ENCODE measurements around the gene PCDHA9. TPM values are rescaled to one million over a fixed set of nuclear protein-coding genes. Genes with fewer than 3 reads are reported as not detected.
"Not testable (repeated sequence)": the region's sequence is repeated elsewhere in the genome, so short reads cannot be mapped to it uniquely, and the experiment has no call there.

PCDHA9 gene
- total and polyA plus RNA-seq, 4 donors = 0.49 to 0.68 TPM; not detected in 2

DNA sequence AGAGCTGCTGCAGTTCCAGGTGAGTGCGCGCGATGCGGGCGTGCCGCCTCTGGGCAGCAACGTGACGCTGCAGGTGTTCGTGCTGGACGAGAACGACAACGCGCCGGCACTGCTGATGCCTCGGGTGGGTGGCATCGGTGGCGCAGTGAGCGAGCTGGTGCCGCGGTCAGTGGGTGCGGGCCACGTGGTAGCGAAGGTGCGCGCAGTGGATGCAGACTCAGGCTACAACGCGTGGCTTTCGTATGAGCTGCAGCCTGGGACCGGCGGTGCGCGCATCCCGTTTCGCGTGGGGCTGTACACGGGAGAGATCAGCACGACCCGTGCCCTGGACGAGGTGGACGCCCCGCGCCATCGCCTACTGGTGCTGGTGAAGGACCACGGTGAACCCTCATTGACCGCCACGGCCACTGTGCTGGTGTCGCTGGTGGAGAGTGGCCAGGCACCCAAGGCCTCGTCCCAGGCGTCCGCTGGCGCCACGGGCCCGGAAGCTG lies 45.4 kb upstream of the PCDHA9 start:
- Histone ChIP-seq H3K9ac (ENCODE audit: insufficient read depth in 1 of 2, low read length in 2 of 2) (no peak overlapping the region), H3K4me1 (ENCODE audit: control insufficient read depth in 5 of 5, insufficient read depth in 5 of 5, low read length in 5 of 5) (peaks cover 0 to 2% (median 0%) of the 10 kb centered on the region in 5 donors), H3K36me3 (ENCODE audit: control insufficient read depth in 4 of 4, insufficient read depth in 4 of 4, low read length in 4 of 4) (no peaks in the 10 kb centered on the region), H3K27me3 (ENCODE audit: control insufficient read depth in 3 of 3, insufficient read depth in 3 of 3, low read length in 2 of 3) (no peaks in the 10 kb centered on the region), H3K4me3 (no peak overlapping the region), H3K27ac (ENCODE audit: low read depth in 1 of 2, low read length in 1 of 2) (no peak overlapping the region), H3K9me3 (ENCODE audit: control insufficient read depth in 4 of 4, insufficient read depth in 3 of 4, low read length in 3 of 4) (peaks cover 0 to 27% (median 1%) of the 10 kb centered on the region in 4 donors)
- 43 to 51% methylated on average over 48 to 53 of the region's 53 CpGs for WGBS, 2 donors
- ATAC-seq (ENCODE audit: insufficient read depth, low FRiP score) (no peak), DNase-seq (no peak)
- TF ChIP-seq, protein P1, sequence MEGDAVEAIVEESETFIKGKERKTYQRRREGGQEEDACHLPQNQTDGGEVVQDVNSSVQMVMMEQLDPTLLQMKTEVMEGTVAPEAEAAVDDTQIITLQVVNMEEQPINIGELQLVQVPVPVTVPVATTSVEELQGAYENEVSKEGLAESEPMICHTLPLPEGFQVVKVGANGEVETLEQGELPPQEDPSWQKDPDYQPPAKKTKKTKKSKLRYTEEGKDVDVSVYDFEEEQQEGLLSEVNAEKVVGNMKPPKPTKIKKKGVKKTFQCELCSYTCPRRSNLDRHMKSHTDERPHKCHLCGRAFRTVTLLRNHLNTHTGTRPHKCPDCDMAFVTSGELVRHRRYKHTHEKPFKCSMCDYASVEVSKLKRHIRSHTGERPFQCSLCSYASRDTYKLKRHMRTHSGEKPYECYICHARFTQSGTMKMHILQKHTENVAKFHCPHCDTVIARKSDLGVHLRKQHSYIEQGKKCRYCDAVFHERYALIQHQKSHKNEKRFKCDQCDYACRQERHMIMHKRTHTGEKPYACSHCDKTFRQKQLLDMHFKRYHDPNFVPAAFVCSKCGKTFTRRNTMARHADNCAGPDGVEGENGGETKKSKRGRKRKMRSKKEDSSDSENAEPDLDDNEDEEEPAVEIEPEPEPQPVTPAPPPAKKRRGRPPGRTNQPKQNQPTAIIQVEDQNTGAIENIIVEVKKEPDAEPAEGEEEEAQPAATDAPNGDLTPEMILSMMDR (IDR thresholded peaks at IDR 0.05; ENCODE audit: control extremely low read depth, extremely low read depth) = no peak

DNA sequence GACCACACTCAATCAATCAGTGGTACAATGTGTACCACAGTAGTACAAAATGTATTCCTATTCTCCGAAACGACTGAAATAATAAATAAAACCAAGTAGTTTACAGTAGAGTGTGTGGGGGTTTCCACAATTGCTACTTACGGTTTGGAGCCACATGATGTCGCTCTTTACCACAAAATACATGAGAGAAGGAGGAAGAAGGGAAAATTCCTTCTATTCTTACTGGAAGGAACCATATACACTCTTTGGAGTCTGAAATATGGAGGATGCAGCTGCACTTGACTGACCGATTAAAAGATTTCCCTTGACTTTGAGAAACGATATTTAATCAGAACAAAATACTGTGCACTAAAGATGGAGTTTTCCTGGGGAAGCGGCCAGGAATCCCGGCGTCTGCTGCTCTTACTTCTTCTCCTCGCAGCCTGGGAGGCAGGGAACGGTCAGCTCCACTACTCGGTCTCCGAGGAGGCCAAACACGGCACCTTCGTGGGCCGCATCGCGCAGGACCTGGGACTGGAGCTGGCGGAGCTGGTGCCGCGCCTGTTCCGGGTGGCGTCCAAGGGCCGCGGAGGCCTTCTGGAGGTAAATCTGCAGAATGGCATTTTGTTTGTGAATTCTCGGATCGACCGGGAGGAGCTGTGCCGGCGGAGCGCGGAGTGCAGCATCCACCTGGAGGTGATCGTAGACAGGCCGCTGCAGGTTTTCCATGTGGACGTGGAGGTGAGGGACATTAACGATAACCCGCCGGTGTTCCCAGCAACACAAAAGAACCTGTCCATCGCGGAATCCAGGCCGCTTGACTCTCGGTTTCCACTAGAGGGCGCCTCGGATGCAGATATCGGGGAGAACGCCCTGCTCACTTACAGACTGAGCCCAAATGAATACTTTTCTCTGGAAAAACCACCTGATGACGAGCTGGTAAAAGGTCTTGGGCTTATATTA lies 41.1 kb upstream of the PCDHA9 start, which contains the start of gene PCDHA4:
Gene PCDHA4, plus strand, starts transcription at position 235 of the 942 bp plus-strand sequence.
- Histone ChIP-seq H3K27ac (ENCODE audit: low read depth in 1 of 2, low read length in 1 of 2) (no peak within 1 kb of the TSS), H3K9ac (ENCODE audit: insufficient read depth in 1 of 2, low read length in 2 of 2) (no peak within 1 kb of the TSS), H3K9me3 (ENCODE audit: control insufficient read depth in 4 of 4, insufficient read depth in 3 of 4, low read length in 3 of 4) (peaks cover 0 to 34% (median 4%) of the 10 kb centered on the region in 4 donors), H3K27me3 (ENCODE audit: control insufficient read depth in 3 of 3, insufficient read depth in 3 of 3, low read length in 2 of 3) (no peaks in the 10 kb centered on the region), H3K4me1 (ENCODE audit: control insufficient read depth in 5 of 5, insufficient read depth in 5 of 5, low read length in 5 of 5) (peaks cover 0 to 2% (median 0%) of the 10 kb centered on the region in 5 donors), H3K36me3 (ENCODE audit: control insufficient read depth in 4 of 4, insufficient read depth in 4 of 4, low read length in 4 of 4) (no peaks in the 10 kb centered on the region), H3K4me3 (no peak within 1 kb of the TSS)
- peak; percentile 69 for ATAC-seq (ENCODE audit: insufficient read depth, low FRiP score)
- TF ChIP-seq, protein P1 (IDR thresholded peaks at IDR 0.05; ENCODE audit: control extremely low read depth, extremely low read depth) = no peak
- no peak for DNase-seq
- WGBS, 2 donors = 17 to 19% methylated on average over 35 to 37 of the region's 47 CpGs

DNA sequence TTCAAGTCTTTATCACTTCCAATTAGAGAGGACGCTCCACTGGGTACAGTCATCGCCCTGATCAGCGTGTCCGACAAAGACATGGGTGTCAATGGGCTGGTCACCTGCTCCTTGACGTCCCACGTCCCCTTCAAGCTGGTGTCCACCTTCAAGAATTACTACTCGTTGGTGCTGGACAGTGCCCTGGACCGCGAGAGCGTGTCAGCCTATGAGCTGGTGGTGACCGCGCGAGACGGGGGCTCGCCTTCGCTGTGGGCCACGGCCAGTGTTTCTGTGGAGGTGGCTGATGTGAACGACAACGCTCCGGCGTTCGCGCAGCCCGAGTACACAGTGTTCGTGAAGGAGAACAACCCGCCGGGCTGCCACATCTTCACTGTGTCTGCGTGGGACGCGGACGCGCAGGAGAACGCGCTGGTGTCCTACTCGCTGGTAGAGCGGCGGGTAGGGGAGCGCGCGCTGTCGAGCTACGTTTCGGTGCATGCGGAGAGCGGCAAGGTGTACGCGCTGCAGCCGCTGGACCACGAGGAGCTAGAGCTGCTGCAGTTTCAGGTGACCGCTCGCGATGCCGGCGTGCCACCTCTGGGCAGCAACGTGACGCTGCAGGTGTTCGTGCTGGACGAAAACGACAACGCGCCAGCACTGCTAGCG lies 39.8 kb upstream of the PCDHA9 start:
- peaks cover 0 to 22% (median 4%) of the 10 kb centered on the region in 4 donors for H3K9me3 ChIP-seq (ENCODE audit: control insufficient read depth in 4 of 4, insufficient read depth in 3 of 4, low read length in 3 of 4)
- not testable (repeated sequence) for DNase-seq; ATAC-seq (ENCODE audit: insufficient read depth, low FRiP score); H3K4me1 ChIP-seq (ENCODE audit: control insufficient read depth in 5 of 5, insufficient read depth in 5 of 5, low read length in 5 of 5); H3K27ac ChIP-seq (ENCODE audit: low read depth in 1 of 2, low read length in 1 of 2); H3K9ac ChIP-seq (ENCODE audit: insufficient read depth in 1 of 2, low read length in 2 of 2); H3K4me3 ChIP-seq; H3K36me3 ChIP-seq (ENCODE audit: control insufficient read depth in 4 of 4, insufficient read depth in 4 of 4, low read length in 4 of 4); H3K27me3 ChIP-seq (ENCODE audit: control insufficient read depth in 3 of 3, insufficient read depth in 3 of 3, low read length in 2 of 3)
- WGBS, 2 donors = 59 to 66% methylated on average over 62 of the region's 62 CpGs

DNA sequence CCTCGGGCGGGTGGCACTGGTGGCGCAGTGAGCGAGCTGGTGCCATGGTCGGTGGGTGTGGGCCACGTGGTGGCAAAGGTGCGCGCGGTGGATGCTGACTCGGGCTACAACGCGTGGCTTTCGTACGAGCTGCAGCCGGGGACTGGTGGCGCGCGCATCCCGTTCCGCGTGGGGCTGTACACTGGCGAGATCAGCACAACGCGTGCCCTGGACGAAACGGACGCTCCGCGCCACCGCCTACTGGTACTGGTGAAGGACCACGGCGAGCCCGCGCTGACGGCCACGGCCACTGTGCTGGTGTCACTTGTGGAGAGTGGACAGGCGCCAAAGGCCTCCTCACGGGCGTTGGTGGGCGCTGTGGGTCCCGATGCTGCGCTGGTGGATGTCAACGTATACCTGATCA lies 39.3 kb upstream of the PCDHA9 start:
- no peaks in the 10 kb centered on the region for H3K4me1 ChIP-seq (ENCODE audit: control insufficient read depth in 5 of 5, insufficient read depth in 5 of 5, low read length in 5 of 5)
- no peak for ATAC-seq (ENCODE audit: insufficient read depth, low FRiP score)
- no peak for DNase-seq
- no peaks in the 10 kb centered on the region for H3K36me3 ChIP-seq (ENCODE audit: control insufficient read depth in 4 of 4, insufficient read depth in 4 of 4, low read length in 4 of 4)
- H3K27me3 ChIP-seq (ENCODE audit: control insufficient read depth in 3 of 3, insufficient read depth in 3 of 3, low read length in 2 of 3) = no peaks in the 10 kb centered on the region
- no peak overlapping the region for H3K9ac ChIP-seq (ENCODE audit: insufficient read depth in 1 of 2, low read length in 2 of 2)
- WGBS, 2 donors = 64 to 67% methylated on average over 42 to 43 of the region's 43 CpGs
- H3K9me3 ChIP-seq (ENCODE audit: control insufficient read depth in 4 of 4, insufficient read depth in 3 of 4, low read length in 3 of 4) = peaks cover 0 to 22% (median 4%) of the 10 kb centered on the region in 4 donors
- TF ChIP-seq, protein P1 (IDR thresholded peaks at IDR 0.05; ENCODE audit: control extremely low read depth, extremely low read depth) = no peak
- H3K4me3 ChIP-seq = no peak overlapping the region
- H3K27ac ChIP-seq (ENCODE audit: low read depth in 1 of 2, low read length in 1 of 2) = no peak overlapping the region
